K562 (cell line): ENCODE results near the gene IGSF8. TPM values are rescaled to one million over a fixed set of nuclear protein-coding genes. Genes with fewer than 3 reads are reported as not detected.
A peak's percentile ranks its signal among the peaks of the same experiment; 100 is the strongest.

ENCODE experiments used
- BACH1 ChIP-seq: fragments of 200-800 bp; sonication (Bioruptor generic); IDR thresholded peaks from 2 replicates; pipeline ENCODE4 v1.6.1; 2016; ENCODE audit warnings: missing genetic modification characterization, missing compliant biosample characterization
- CXXC5 ChIP-seq: fragments of 250-450 bp; sonication (Bioruptor Pico); IDR thresholded peaks from 2 replicates; pipeline ENCODE4 v1.8.0; 2022; ENCODE audit warnings: inconsistent platforms, mild to moderate bottlenecking, moderate library complexity
- FOXJ3 ChIP-seq: sonication (generic); formaldehyde crosslinking; IDR thresholded peaks from 2 replicates; pipeline ENCODE4 v1.4.0; 2020; ENCODE audit warnings: mild to moderate bottlenecking, missing genetic modification reagents
- GABPB1 ChIP-seq: sonication (generic); formaldehyde crosslinking; IDR thresholded peaks from 2 replicates; pipeline ENCODE4 v1.8.0; 2022; ENCODE audit warnings: mild to moderate bottlenecking, missing genetic modification reagents
- KLF13 ChIP-seq: fragments of 450-650 bp; IDR thresholded peaks from 2 replicates; pipeline ENCODE4 v1.6.1; 2016; ENCODE audit warnings: missing genetic modification characterization, low read depth, mild to moderate bottlenecking, missing compliant biosample characterization, moderate library complexity, borderline replicate concordance
- NELFE ChIP-seq: IDR thresholded peaks from 2 replicates; pipeline ENCODE4 v1.6.1; 2011; ENCODE audit warnings: mild to moderate bottlenecking; ENCODE audit not compliant: insufficient read depth, insufficient read length
- NR2C1 ChIP-seq, 2 experiments: fragments of 450-650 bp; IDR thresholded peaks; 2 replicates each; pipeline ENCODE4 v1.6.1; 2017; ENCODE audit warnings: mild to moderate bottlenecking in 2 of 2, antibody characterized with exemption in 1 of 2, inconsistent platforms in 1 of 2, missing compliant biosample characterization in 1 of 2, missing genetic modification characterization in 1 of 2
- NRF1 ChIP-seq, 2 experiments: fragments of 450-650 bp; IDR thresholded peaks in 1 of 2; conservative IDR thresholded peaks in 1 of 2; 2 replicates each; pipeline ENCODE4 v1.6.1; 2014; ENCODE audit warnings: mild to moderate bottlenecking in 2 of 2
- POLR2AphosphoS5 ChIP-seq: IDR thresholded peaks from 2 replicates; pipeline ENCODE4 v1.6.1; 2011; ENCODE audit warnings: mild to moderate bottlenecking, low read depth, low read length, moderate library complexity; ENCODE audit not compliant: control insufficient read depth, insufficient read depth
- POLR2G ChIP-seq: fragments of 200-400 bp; formaldehyde crosslinking; IDR thresholded peaks from 2 replicates; pipeline ENCODE4 v1.6.1; 2017; ENCODE audit warnings: low read depth, mild to moderate bottlenecking, antibody characterized with exemption, low read length, moderate library complexity
- RB1 ChIP-seq: fragments of 450-650 bp; IDR thresholded peaks from 2 replicates; pipeline ENCODE4 v1.6.1; 2017; ENCODE audit warnings: low read depth, mild to moderate bottlenecking
- RHOXF2B ChIP-seq: fragments of 250-450 bp; sonication (Bioruptor Pico); conservative IDR thresholded peaks from 2 replicates; pipeline ENCODE4 v1.5.1; 2021
- SREBF1 ChIP-seq: fragments of 150-350 bp; IDR thresholded peaks from 2 replicates; pipeline ENCODE4 v1.6.1; 2014; ENCODE audit warnings: antibody characterized with exemption, low read depth, low read length, borderline replicate concordance
- STAT5A ChIP-seq: IDR thresholded peaks from 2 replicates; pipeline ENCODE4 v1.6.1; 2012; ENCODE audit warnings: low read length, inconsistent platforms, borderline replicate concordance
- YY1 ChIP-seq, 3 experiments: IDR thresholded peaks; 2 replicates each; pipeline ENCODE4 v1.6.1; 2011; ENCODE audit warnings: low read length in 2 of 3, mild to moderate bottlenecking in 2 of 3, moderate library complexity in 2 of 3, borderline replicate concordance in 1 of 3, control low read depth in 1 of 3, low read depth in 1 of 3; ENCODE audit not compliant: insufficient read depth in 3 of 3, insufficient replicate concordance in 2 of 3, control insufficient read depth in 1 of 3, insufficient read length in 1 of 3; ENCODE audit errors: extremely low read depth in 1 of 3
- ZNF12 ChIP-seq: sonication (generic); formaldehyde crosslinking; IDR thresholded peaks from 2 replicates; pipeline ENCODE4 v1.4.0; 2020; ENCODE audit warnings: mild to moderate bottlenecking, missing genetic modification reagents
- ZNF41 ChIP-seq: fragments of 250-450 bp; sonication (Bioruptor Pico); conservative IDR thresholded peaks from 2 replicates; pipeline ENCODE4 v1.4.0; 2020; ENCODE audit warnings: mild to moderate bottlenecking
- ZNF79 ChIP-seq: fragments of 250-450 bp; sonication (Bioruptor Pico); IDR thresholded peaks from 2 replicates; pipeline ENCODE4 v1.4.0; 2020; ENCODE audit warnings: low read depth, mild to moderate bottlenecking, moderate library complexity
- polyA plus RNA-seq, 8 experiments: library from polyadenylated mRNA; depleted of rRNA in 4 of 8; stranded (reverse) in 5 of 8; unstranded in 3 of 8; fragments of >200 nt; fragmentation: Nextera tagmentation in 2 of 8; fragmentation: Illumina TruSeq in 1 of 8; extraction: Ambion mirVana in 2 of 8; extraction: Trizol in 1 of 8; gene quantifications; 2 replicates each; pipeline versions ENCODE4 v1.2.1 to v1.2.3, GENCODE V29; 2011 to 2014; ENCODE audit warnings: inconsistent platforms in 1 of 8, missing spikeins in 1 of 8
- total RNA-seq, 7 experiments: library from RNA; depleted of rRNA in 6 of 7; stranded (reverse); fragments of >200 nt in 6 of 7; fragmentation: Illumina TruSeq in 2 of 7; extraction: Trizol in 2 of 7; gene quantifications; 2 replicates each; pipeline versions ENCODE4 v1.2.1 to v1.2.3, GENCODE V29; 2011 to 2021; ENCODE audit warnings: low replicate concordance in 1 of 7
- TF ChIP-seq, protein P1 (sequence below): fragments of 450-650 bp; formaldehyde crosslinking; IDR thresholded peaks from 2 replicates; pipeline ENCODE4 v1.4.0; 2020; ENCODE audit warnings: mild to moderate bottlenecking, mixed read lengths
- TF ChIP-seq, protein P2 (sequence below): sonication (generic); formaldehyde crosslinking; IDR thresholded peaks from 2 replicates; pipeline ENCODE4 v1.8.1; 2023; ENCODE audit warnings: mild to moderate bottlenecking, missing genetic modification reagents
- TF ChIP-seq, protein P3 (sequence below): fragments of 250-450 bp; sonication (Bioruptor Pico); IDR thresholded peaks from 2 replicates; pipeline ENCODE4 v1.9.0; 2021; ENCODE audit warnings: mild to moderate bottlenecking, inconsistent platforms

The IGSF8 gene
- total and polyA plus RNA-seq, 9 of the 15 experiments (the other 6 are each of a cell fraction or from before 2014, with no cell fraction given) = 0.32 to 11.7 (median 3.2) TPM

DNA sequence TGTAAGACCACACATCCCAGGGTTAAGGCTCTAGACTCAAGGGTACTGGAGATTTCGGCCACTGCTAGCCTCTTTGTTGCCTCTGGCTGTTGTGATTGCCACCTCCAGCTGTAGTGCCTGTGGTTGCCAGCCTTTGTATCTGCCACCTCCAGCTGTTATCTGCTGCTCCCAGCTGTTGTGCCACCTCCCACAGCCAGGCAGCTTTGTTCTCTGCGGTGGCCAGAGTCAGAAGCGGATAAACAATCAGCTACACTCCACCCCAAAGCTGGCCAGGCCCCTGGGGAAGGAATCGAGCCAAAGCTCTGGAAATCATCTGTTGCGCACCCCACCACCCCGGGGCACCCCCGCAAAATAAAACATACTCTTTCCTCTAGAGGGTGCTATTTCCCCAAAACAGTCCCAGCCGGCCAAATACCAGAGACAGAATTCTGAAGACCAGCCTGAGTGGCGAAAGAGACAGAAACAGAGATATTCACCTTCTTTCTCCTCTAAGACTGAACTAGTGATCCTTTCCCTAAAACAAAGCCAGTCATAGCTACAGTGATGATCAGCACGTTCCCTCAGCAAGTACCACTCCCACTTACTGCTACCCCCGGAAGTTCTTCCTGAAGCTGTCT is 51.8 kb downstream of the IGSF8 start (continued):
- TF ChIP-seq ZNF79 (CRISPR knock-in tag) (no peak), FOXJ3 (CRISPR knock-in tag) (0 out of 2 replicates have a peak, but pooled peaks have one; percentile 42), GABPB1 (peak; percentile 70; the same call in 1 of the 2 replicates), STAT5A (peak; percentile 96), SREBF1 (no peak), ZNF41 (CRISPR knock-in tag) (no peak), NR2C1 (IDR thresholded peaks at IDR 0.05) (no peak), NR2C1 (tag; IDR thresholded peaks at IDR 0.05) (peak; percentile 50; the same call in 1 of the 2 replicates), RHOXF2B (CRISPR knock-in tag) (no peak), POLR2G (no peak), NELFE (no peak), KLF13 (tag) (peak; percentile 55; the same call in 1 of the 2 replicates), CXXC5 (peak; percentile 78), POLR2AphosphoS5 (peak; percentile 99), ZNF12 (CRISPR knock-in tag) (no peak), NRF1 (conservative IDR thresholded peaks at IDR 0.05 in 1 of 2, IDR thresholded peaks at IDR 0.05 in 1 of 2) (peak; percentile 82 to 84), RB1 (0 out of 2 replicates have a peak, but pooled peaks have one; percentile 30), BACH1 (tag) (peak; percentile 90), YY1 (IDR thresholded peaks at IDR 0.05; ENCODE audit: borderline replicate concordance in 1 of 3, control insufficient read depth in 1 of 3, extremely low read depth in 1 of 3, insufficient read depth in 3 of 3, insufficient read length in 1 of 3, insufficient replicate concordance in 2 of 3, low read depth in 1 of 3, low read length in 2 of 3) (peak in 1 of 3 experiments; percentile 46)
- TF ChIP-seq, protein P1, sequence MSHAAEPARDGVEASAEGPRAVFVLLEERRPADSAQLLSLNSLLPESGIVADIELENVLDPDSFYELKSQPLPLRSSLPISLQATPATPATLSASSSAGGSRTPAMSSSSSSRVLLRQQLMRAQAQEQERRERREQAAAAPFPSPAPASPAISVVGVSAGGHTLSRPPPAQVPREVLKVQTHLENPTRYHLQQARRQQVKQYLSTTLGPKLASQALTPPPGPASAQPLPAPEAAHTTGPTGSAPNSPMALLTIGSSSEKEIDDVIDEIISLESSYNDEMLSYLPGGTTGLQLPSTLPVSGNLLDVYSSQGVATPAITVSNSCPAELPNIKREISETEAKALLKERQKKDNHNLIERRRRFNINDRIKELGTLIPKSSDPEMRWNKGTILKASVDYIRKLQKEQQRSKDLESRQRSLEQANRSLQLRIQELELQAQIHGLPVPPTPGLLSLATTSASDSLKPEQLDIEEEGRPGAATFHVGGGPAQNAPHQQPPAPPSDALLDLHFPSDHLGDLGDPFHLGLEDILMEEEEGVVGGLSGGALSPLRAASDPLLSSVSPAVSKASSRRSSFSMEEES (CRISPR knock-in tag) = no peak
- TF ChIP-seq, protein P2, sequence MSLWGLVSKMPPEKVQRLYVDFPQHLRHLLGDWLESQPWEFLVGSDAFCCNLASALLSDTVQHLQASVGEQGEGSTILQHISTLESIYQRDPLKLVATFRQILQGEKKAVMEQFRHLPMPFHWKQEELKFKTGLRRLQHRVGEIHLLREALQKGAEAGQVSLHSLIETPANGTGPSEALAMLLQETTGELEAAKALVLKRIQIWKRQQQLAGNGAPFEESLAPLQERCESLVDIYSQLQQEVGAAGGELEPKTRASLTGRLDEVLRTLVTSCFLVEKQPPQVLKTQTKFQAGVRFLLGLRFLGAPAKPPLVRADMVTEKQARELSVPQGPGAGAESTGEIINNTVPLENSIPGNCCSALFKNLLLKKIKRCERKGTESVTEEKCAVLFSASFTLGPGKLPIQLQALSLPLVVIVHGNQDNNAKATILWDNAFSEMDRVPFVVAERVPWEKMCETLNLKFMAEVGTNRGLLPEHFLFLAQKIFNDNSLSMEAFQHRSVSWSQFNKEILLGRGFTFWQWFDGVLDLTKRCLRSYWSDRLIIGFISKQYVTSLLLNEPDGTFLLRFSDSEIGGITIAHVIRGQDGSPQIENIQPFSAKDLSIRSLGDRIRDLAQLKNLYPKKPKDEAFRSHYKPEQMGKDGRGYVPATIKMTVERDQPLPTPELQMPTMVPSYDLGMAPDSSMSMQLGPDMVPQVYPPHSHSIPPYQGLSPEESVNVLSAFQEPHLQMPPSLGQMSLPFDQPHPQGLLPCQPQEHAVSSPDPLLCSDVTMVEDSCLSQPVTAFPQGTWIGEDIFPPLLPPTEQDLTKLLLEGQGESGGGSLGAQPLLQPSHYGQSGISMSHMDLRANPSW (CRISPR knock-in tag) = no peak
- TF ChIP-seq, protein P3, sequence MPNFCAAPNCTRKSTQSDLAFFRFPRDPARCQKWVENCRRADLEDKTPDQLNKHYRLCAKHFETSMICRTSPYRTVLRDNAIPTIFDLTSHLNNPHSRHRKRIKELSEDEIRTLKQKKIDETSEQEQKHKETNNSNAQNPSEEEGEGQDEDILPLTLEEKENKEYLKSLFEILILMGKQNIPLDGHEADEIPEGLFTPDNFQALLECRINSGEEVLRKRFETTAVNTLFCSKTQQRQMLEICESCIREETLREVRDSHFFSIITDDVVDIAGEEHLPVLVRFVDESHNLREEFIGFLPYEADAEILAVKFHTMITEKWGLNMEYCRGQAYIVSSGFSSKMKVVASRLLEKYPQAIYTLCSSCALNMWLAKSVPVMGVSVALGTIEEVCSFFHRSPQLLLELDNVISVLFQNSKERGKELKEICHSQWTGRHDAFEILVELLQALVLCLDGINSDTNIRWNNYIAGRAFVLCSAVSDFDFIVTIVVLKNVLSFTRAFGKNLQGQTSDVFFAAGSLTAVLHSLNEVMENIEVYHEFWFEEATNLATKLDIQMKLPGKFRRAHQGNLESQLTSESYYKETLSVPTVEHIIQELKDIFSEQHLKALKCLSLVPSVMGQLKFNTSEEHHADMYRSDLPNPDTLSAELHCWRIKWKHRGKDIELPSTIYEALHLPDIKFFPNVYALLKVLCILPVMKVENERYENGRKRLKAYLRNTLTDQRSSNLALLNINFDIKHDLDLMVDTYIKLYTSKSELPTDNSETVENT (CRISPR knock-in tag) = peak; percentile 37; the same call in 1 of the 2 replicates
